ENCODE data around the gene KCNK5. TPM values are rescaled to one million over a fixed set of nuclear protein-coding genes. Genes with fewer than 3 reads are reported as not detected.

KCNK5 gene
- total and polyA plus RNA-seq, 2 experiments from 2014 or later: 0.21 to 0.27 TPM

- DNase-seq (ENCODE audit: low read depth in 1 of 2, low spot score in 1 of 2): no peak
These were observed 14.5 kb upstream of the KCNK5 start for GRCh38 chr6:39243809-39244208.

GRCh38 chr6:39240155-39240757 is 11.0 kb upstream of the KCNK5 start:
- no peak for TF ChIP-seq CTCF (IDR thresholded peaks at IDR 0.05; ENCODE audit: low read depth, low read length)
- no peak for DNase-seq (ENCODE audit: low read depth in 1 of 2, low spot score in 1 of 2)
- H3K4me1 ChIP-seq (ENCODE audit: low read depth): no peaks in the 10 kb centered on the region

More at GRCh38 chr6:39243809-39244208, 14.5 kb upstream of the KCNK5 start:
- TF ChIP-seq CTCF (IDR thresholded peaks at IDR 0.05; ENCODE audit: low read depth, low read length): no peak
- Histone ChIP-seq H3K9me3 (ENCODE audit: low read depth) (no peaks in the 10 kb centered on the region), H3K4me3 (no peak overlapping the region), H3K4me1 (ENCODE audit: low read depth) (no peaks in the 10 kb centered on the region), H3K36me3 (no peaks in the 10 kb centered on the region), H3K27ac (no peak overlapping the region), H3K27me3 (no peaks in the 10 kb centered on the region)

GRCh38 chr6:39239527-39240154 is 10.4 kb upstream of the KCNK5 start:
- no peaks in the 10 kb centered on the region for H3K9me3 ChIP-seq (ENCODE audit: low read depth)
- no peak for DNase-seq (ENCODE audit: low read depth in 1 of 2, low spot score in 1 of 2)

More at GRCh38 chr6:39240155-39240757, 11.0 kb upstream of the KCNK5 start:
- Histone ChIP-seq H3K4me3 (no peak overlapping the region), H3K27me3 (no peaks in the 10 kb centered on the region), H3K27ac (no peak overlapping the region), H3K36me3 (no peaks in the 10 kb centered on the region), H3K9me3 (ENCODE audit: low read depth) (no peaks in the 10 kb centered on the region)

GRCh38 chr6:39236742-39237141 is 7.5 kb upstream of the KCNK5 start:
- no peaks in the 10 kb centered on the region for H3K27me3 ChIP-seq
- no peak overlapping the region for H3K27ac ChIP-seq
- TF ChIP-seq CTCF (IDR thresholded peaks at IDR 0.05; ENCODE audit: low read depth, low read length): no peak
- DNase-seq (ENCODE audit: low read depth in 1 of 2, low spot score in 1 of 2): no peak
- H3K4me1 ChIP-seq (ENCODE audit: low read depth): no peaks in the 10 kb centered on the region
- H3K4me3 ChIP-seq: no peak overlapping the region
- H3K9me3 ChIP-seq (ENCODE audit: low read depth): no peaks in the 10 kb centered on the region
- no peaks in the 10 kb centered on the region for H3K36me3 ChIP-seq

More at GRCh38 chr6:39239527-39240154, 10.4 kb upstream of the KCNK5 start:
- H3K27me3 ChIP-seq: no peaks in the 10 kb centered on the region
- no peaks in the 10 kb centered on the region for H3K36me3 ChIP-seq
- no peaks in the 10 kb centered on the region for H3K4me1 ChIP-seq (ENCODE audit: low read depth)
- H3K4me3 ChIP-seq: no peak overlapping the region
- no peak for TF ChIP-seq CTCF (IDR thresholded peaks at IDR 0.05; ENCODE audit: low read depth, low read length)
- H3K27ac ChIP-seq: no peak overlapping the region

GRCh38 chr6:39233333-39233732 is 4.1 kb upstream of the KCNK5 start:
- Histone ChIP-seq H3K9me3 (ENCODE audit: low read depth) (no peaks in the 10 kb centered on the region), H3K27me3 (peaks cover 15% of the 10 kb centered on the region), H3K4me3 (no peak overlapping the region), H3K4me1 (ENCODE audit: low read depth) (no peaks in the 10 kb centered on the region), H3K36me3 (no peaks in the 10 kb centered on the region), H3K27ac (no peak overlapping the region)
- DNase-seq (ENCODE audit: low read depth in 1 of 2, low spot score in 1 of 2): no peak
- no peak for TF ChIP-seq CTCF (IDR thresholded peaks at IDR 0.05; ENCODE audit: low read depth, low read length)

Measured in cardiac muscle cell (in vitro differentiated cells and primary cell).